ENCODE measurements around the gene TRAP1. TPM values are rescaled to one million over a fixed set of nuclear protein-coding genes. Genes with fewer than 3 reads are reported as not detected.

The TRAP1 gene
- polyA plus RNA-seq, 3 donors: 22.8 to 54.0 (median 22.9) TPM

DNA sequence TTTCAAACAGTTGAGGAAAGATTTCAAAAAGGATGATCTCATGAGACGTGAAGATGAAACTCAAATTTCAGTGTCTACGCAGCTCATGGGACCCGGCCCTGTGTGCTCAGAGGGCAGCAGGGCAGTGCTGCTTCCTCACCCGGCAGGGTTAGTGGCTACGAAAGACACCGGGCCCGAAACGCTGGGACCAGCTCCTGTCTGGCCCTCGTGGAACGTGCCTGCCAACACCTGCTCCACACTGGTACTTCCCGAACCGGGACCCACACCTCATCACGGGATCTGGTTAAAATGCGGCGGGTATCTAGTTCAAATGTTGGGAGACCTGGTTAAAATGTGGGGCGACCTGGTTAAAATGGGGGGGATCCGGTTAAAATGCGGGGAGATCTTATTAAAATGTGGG lies 44.1 kb downstream of the TRAP1 start:
- Histone ChIP-seq H3K27me3 (ENCODE audit: control insufficient read depth in 2 of 2, insufficient read depth in 2 of 2, low read length in 2 of 2) (no peaks in the 10 kb centered on the region), H4K20me1 (ENCODE audit: insufficient read depth, low read length) (no peaks in the 10 kb centered on the region), H3K27ac (ENCODE audit: low read depth in 1 of 2, low read length in 2 of 2) (no peak overlapping the region), H3K36me3 (replicated peaks in 1 of 2; ENCODE audit: control insufficient read depth in 1 of 2, insufficient read depth in 2 of 2, low read length in 2 of 2) (peaks cover 35 to 58% of the 10 kb centered on the region in 2 donors), H3K9me3 (replicated peaks in 1 of 2; ENCODE audit: control insufficient read depth in 1 of 2, insufficient read depth in 1 of 2, low read length in 2 of 2) (no peaks in the 10 kb centered on the region), H3K9ac (ENCODE audit: insufficient read depth, low read length, poor library complexity, severe bottlenecking) (no peak overlapping the region), H3K79me2 (ENCODE audit: insufficient read depth, low read length) (no peaks in the 10 kb centered on the region), H3K4me3 (replicated peaks in 1 of 3; ENCODE audit: low read depth in 2 of 3, low read length in 3 of 3) (no peak overlapping the region), H2AFZ (ENCODE audit: insufficient read depth, low read depth, low read length, poor library complexity, severe bottlenecking) (no peak overlapping the region), H3K4me2 (replicated peaks; ENCODE audit: extremely low read depth, low read length, poor library complexity, severe bottlenecking) (no peak overlapping the region), H3K4me1 (ENCODE audit: control insufficient read depth in 1 of 2, insufficient read depth in 2 of 2, low read length in 2 of 2) (no peaks in the 10 kb centered on the region)
- WGBS (ENCODE audit: insufficient coverage): 98% methylated on average over 14 of the region's 18 CpGs
- intact Hi-C loops (cut with micrococcal nuclease): no loop called here
- Mint-ChIP-seq H3K27ac (no peak overlapping the region), H3K27me3 (ENCODE audit: low read depth in 3 of 3) (peaks cover 0 to 2% (median 0%) of the 10 kb centered on the region in 3 donors), H3K4me3 (no peak overlapping the region), H3K36me3 (peaks cover 56 to 78% of the 10 kb centered on the region in 2 donors), H3K4me1 (peaks cover 2% of the 10 kb centered on the region), H3K9me3 (no peaks in the 10 kb centered on the region)
- TF ChIP-seq, protein P1, sequence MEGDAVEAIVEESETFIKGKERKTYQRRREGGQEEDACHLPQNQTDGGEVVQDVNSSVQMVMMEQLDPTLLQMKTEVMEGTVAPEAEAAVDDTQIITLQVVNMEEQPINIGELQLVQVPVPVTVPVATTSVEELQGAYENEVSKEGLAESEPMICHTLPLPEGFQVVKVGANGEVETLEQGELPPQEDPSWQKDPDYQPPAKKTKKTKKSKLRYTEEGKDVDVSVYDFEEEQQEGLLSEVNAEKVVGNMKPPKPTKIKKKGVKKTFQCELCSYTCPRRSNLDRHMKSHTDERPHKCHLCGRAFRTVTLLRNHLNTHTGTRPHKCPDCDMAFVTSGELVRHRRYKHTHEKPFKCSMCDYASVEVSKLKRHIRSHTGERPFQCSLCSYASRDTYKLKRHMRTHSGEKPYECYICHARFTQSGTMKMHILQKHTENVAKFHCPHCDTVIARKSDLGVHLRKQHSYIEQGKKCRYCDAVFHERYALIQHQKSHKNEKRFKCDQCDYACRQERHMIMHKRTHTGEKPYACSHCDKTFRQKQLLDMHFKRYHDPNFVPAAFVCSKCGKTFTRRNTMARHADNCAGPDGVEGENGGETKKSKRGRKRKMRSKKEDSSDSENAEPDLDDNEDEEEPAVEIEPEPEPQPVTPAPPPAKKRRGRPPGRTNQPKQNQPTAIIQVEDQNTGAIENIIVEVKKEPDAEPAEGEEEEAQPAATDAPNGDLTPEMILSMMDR (IDR thresholded peaks at IDR 0.05): no peak
- no peak for DNase-seq

DNA sequence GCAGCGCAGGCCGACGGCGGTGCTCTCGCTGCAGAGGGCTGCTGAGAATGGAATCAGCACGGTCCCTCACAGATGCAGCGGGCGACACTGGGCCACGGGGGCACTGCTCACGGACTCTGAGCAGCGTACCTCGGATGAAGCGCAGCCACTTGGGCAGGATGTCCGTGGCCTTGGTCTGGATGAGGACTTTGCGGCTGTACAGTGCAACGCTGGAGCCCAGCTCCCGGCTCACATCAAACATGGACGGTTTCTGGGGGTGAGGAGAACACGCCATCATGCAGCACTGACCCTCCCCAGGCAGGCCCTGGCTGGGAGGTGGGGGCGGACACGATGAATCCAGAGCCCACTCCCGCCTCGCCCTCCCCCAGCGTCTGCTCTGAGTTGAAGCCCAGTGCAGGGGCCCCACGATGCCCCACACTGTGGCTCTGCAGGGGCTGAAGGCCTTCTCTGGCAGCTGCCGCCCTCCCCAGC lies 44.7 kb downstream of the TRAP1 start:
- Histone ChIP-seq H4K20me1 (ENCODE audit: insufficient read depth, low read length) (no peaks in the 10 kb centered on the region), H2AFZ (ENCODE audit: insufficient read depth, low read depth, low read length, poor library complexity, severe bottlenecking) (no peak overlapping the region), H3K27ac (ENCODE audit: low read depth in 1 of 2, low read length in 2 of 2) (no peak overlapping the region), H3K4me1 (ENCODE audit: control insufficient read depth in 1 of 2, insufficient read depth in 2 of 2, low read length in 2 of 2) (no peaks in the 10 kb centered on the region), H3K27me3 (ENCODE audit: control insufficient read depth in 2 of 2, insufficient read depth in 2 of 2, low read length in 2 of 2) (no peaks in the 10 kb centered on the region), H3K4me2 (replicated peaks; ENCODE audit: extremely low read depth, low read length, poor library complexity, severe bottlenecking) (no peak overlapping the region), H3K36me3 (replicated peaks in 1 of 2; ENCODE audit: control insufficient read depth in 1 of 2, insufficient read depth in 2 of 2, low read length in 2 of 2) (peaks cover 29 to 52% of the 10 kb centered on the region in 2 donors), H3K9ac (ENCODE audit: insufficient read depth, low read length, poor library complexity, severe bottlenecking) (no peak overlapping the region), H3K9me3 (replicated peaks in 1 of 2; ENCODE audit: control insufficient read depth in 1 of 2, insufficient read depth in 1 of 2, low read length in 2 of 2) (no peaks in the 10 kb centered on the region), H3K4me3 (replicated peaks in 1 of 3; ENCODE audit: low read depth in 2 of 3, low read length in 3 of 3) (no peak overlapping the region), H3K79me2 (ENCODE audit: insufficient read depth, low read length) (no peaks in the 10 kb centered on the region)
- Mint-ChIP-seq H3K9me3 (no peaks in the 10 kb centered on the region), H3K27me3 (ENCODE audit: low read depth in 3 of 3) (peaks cover 0 to 2% (median 0%) of the 10 kb centered on the region in 3 donors), H3K4me3 (no peak overlapping the region), H3K36me3 (peaks cover 50 to 72% of the 10 kb centered on the region in 2 donors), H3K27ac (peak overlapping the region in 1 of 7 donors; percentile 2), H3K4me1 (peaks cover 2% of the 10 kb centered on the region)
- DNase-seq: no peak
- TF ChIP-seq, protein P1 (IDR thresholded peaks at IDR 0.05): no peak
- intact Hi-C loops (cut with micrococcal nuclease): no loop called here
- WGBS (ENCODE audit: insufficient coverage): 95% methylated on average over 25 of the region's 26 CpGs

Data from CD14-positive monocyte (primary cell).